ENCODE data around the gene USP10.

GRCh38 chr16:84654238-84654637, 45.6 kb upstream of the USP10 start:
- TF ChIP-seq, protein P1, sequence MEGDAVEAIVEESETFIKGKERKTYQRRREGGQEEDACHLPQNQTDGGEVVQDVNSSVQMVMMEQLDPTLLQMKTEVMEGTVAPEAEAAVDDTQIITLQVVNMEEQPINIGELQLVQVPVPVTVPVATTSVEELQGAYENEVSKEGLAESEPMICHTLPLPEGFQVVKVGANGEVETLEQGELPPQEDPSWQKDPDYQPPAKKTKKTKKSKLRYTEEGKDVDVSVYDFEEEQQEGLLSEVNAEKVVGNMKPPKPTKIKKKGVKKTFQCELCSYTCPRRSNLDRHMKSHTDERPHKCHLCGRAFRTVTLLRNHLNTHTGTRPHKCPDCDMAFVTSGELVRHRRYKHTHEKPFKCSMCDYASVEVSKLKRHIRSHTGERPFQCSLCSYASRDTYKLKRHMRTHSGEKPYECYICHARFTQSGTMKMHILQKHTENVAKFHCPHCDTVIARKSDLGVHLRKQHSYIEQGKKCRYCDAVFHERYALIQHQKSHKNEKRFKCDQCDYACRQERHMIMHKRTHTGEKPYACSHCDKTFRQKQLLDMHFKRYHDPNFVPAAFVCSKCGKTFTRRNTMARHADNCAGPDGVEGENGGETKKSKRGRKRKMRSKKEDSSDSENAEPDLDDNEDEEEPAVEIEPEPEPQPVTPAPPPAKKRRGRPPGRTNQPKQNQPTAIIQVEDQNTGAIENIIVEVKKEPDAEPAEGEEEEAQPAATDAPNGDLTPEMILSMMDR (IDR thresholded peaks at IDR 0.05) = no peak
- no peak for TF ChIP-seq POLR2A (IDR thresholded peaks at IDR 0.05)
